ENCODE results near the gene UTY.

The UTY gene

GRCh38 chrY:13416869-13417661 is 62.8 kb downstream of the UTY start:
- Histone ChIP-seq H3K9me3 (ENCODE audit: control insufficient read depth in 5 of 5, low read length in 5 of 5) (no peaks in the 10 kb centered on the region), H3K36me3 (ENCODE audit: control insufficient read depth in 5 of 5, insufficient read depth in 5 of 5, low read length in 5 of 5) (no peaks in the 10 kb centered on the region), H3K4me3 (ENCODE audit: low read depth in 1 of 5, low read length in 5 of 5) (no peak overlapping the region), H3K9ac (ENCODE audit: low read length in 5 of 5) (no peak overlapping the region), H3K27ac (ENCODE audit: low read depth, low read length) (no peak overlapping the region), H3K4me1 (ENCODE audit: control insufficient read depth in 5 of 5, insufficient read depth in 5 of 5, low read length in 5 of 5) (no peaks in the 10 kb centered on the region), H3K27me3 (ENCODE audit: control insufficient read depth in 5 of 5, insufficient read depth in 4 of 5, low read length in 5 of 5) (no peaks in the 10 kb centered on the region)

- no peaks in the 10 kb centered on the region for H3K9me3 ChIP-seq (ENCODE audit: control insufficient read depth in 5 of 5, low read length in 5 of 5)
- H3K4me3 ChIP-seq (ENCODE audit: low read depth in 1 of 5, low read length in 5 of 5) = no peak overlapping the region
- H3K27me3 ChIP-seq (ENCODE audit: control insufficient read depth in 5 of 5, insufficient read depth in 4 of 5, low read length in 5 of 5) = no peaks in the 10 kb centered on the region
- H3K4me1 ChIP-seq (ENCODE audit: control insufficient read depth in 5 of 5, insufficient read depth in 5 of 5, low read length in 5 of 5) = no peaks in the 10 kb centered on the region
- H3K9ac ChIP-seq (ENCODE audit: low read length in 5 of 5) = no peak overlapping the region
- no peak overlapping the region for H3K27ac ChIP-seq (ENCODE audit: low read depth, low read length)
- no peaks in the 10 kb centered on the region for H3K36me3 ChIP-seq (ENCODE audit: control insufficient read depth in 5 of 5, insufficient read depth in 5 of 5, low read length in 5 of 5)
These were observed 64.3 kb downstream of the UTY start for GRCh38 chrY:13415556-13415955.

DNA sequence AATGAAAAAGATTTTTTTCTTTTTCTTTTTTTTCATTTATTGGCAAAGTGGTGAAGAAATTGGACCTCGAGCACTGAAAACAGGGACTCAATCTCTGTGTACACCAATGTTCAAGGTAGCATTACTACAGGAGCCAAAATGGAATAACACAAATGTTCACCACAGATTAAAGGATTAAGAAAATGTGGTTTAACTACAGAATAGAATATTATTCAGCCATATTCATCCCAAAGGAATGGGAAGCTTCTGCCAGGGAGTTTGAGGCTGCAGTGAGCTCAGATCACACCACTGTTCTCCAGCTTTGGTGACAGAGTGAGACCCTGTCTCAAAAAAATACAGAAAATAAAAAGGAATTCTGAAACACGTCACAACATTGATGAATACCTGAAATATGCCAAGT is 81.0 kb downstream of the UTY start:
- H3K9me3 ChIP-seq (ENCODE audit: control insufficient read depth in 5 of 5, low read length in 5 of 5) = no peaks in the 10 kb centered on the region
- no peaks in the 10 kb centered on the region for H3K27me3 ChIP-seq (ENCODE audit: control insufficient read depth in 5 of 5, insufficient read depth in 4 of 5, low read length in 5 of 5)
- no peak overlapping the region for H3K9ac ChIP-seq (ENCODE audit: low read length in 5 of 5)
- no peak overlapping the region for H3K27ac ChIP-seq (ENCODE audit: low read depth, low read length)
- H3K36me3 ChIP-seq (ENCODE audit: control insufficient read depth in 5 of 5, insufficient read depth in 5 of 5, low read length in 5 of 5) = no peaks in the 10 kb centered on the region
- H3K4me3 ChIP-seq (ENCODE audit: low read depth in 1 of 5, low read length in 5 of 5) = no peak overlapping the region
- H3K4me1 ChIP-seq (ENCODE audit: control insufficient read depth in 5 of 5, insufficient read depth in 5 of 5, low read length in 5 of 5) = no peaks in the 10 kb centered on the region

- H3K9ac ChIP-seq (ENCODE audit: low read length in 5 of 5) = no peak overlapping the region
- H3K9me3 ChIP-seq (ENCODE audit: control insufficient read depth in 5 of 5, low read length in 5 of 5) = no peaks in the 10 kb centered on the region
- no peaks in the 10 kb centered on the region for H3K36me3 ChIP-seq (ENCODE audit: control insufficient read depth in 5 of 5, insufficient read depth in 5 of 5, low read length in 5 of 5)
- H3K4me3 ChIP-seq (ENCODE audit: low read depth in 1 of 5, low read length in 5 of 5) = no peak overlapping the region
- no peak overlapping the region for H3K27ac ChIP-seq (ENCODE audit: low read depth, low read length)
- no peaks in the 10 kb centered on the region for H3K4me1 ChIP-seq (ENCODE audit: control insufficient read depth in 5 of 5, insufficient read depth in 5 of 5, low read length in 5 of 5)
- H3K27me3 ChIP-seq (ENCODE audit: control insufficient read depth in 5 of 5, insufficient read depth in 4 of 5, low read length in 5 of 5) = no peaks in the 10 kb centered on the region
These were observed 98.6 kb downstream of the UTY start for GRCh38 chrY:13381110-13381683.

DNA sequence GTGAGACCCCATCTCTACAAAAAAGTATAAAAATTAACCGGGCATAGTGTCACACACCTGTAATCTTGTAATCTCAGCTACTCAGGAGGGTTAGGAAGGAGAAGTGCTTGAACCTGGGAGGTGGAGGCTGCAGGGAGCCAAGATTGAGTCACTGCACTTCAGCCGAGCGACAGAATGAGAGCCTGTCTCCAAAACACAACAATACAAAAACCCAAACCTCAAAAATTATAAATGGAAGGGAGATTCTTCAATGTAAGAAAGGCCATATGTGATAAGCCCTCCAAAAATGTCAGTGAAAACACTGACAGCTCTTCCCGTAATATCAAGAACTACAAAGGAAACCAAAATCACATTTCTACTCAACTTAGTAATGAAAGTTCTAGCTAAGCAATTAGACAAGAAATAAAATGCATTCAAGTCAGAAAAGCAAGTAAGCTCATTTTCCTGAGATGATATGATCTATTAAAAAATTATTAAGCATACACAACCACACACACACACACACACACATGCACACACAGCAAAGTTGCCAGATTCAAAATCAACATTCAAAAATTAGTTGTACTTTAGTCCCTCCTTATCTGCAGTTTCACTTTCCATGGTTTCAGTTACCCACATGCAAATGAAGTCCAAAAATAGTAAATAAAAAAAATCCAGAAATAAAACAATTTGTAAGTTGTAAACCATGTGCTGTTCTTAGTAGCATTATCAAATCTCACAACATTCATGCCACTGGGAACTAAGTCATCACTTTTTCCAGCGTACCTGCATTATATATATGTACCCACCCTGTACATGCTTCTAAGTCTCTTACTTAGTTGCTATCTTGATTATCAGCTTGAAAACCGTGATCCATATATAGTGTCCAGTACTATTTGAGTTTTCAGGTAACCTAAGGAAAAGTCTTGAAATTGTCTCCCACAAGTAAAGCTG is 108.7 kb downstream of the UTY start:
- H3K9me3 ChIP-seq (ENCODE audit: control insufficient read depth in 5 of 5, low read length in 5 of 5) = no peaks in the 10 kb centered on the region
- H3K36me3 ChIP-seq (ENCODE audit: control insufficient read depth in 5 of 5, insufficient read depth in 5 of 5, low read length in 5 of 5) = no peaks in the 10 kb centered on the region
- no peak overlapping the region for H3K27ac ChIP-seq (ENCODE audit: low read depth, low read length)
- H3K27me3 ChIP-seq (ENCODE audit: control insufficient read depth in 5 of 5, insufficient read depth in 4 of 5, low read length in 5 of 5) = no peaks in the 10 kb centered on the region
- no peak overlapping the region for H3K4me3 ChIP-seq (ENCODE audit: low read depth in 1 of 5, low read length in 5 of 5)
- H3K4me1 ChIP-seq (ENCODE audit: control insufficient read depth in 5 of 5, insufficient read depth in 5 of 5, low read length in 5 of 5) = no peaks in the 10 kb centered on the region
- no peak overlapping the region for H3K9ac ChIP-seq (ENCODE audit: low read length in 5 of 5)

- Histone ChIP-seq H3K36me3 (ENCODE audit: control insufficient read depth in 5 of 5, insufficient read depth in 5 of 5, low read length in 5 of 5) (no peaks in the 10 kb centered on the region), H3K27me3 (ENCODE audit: control insufficient read depth in 5 of 5, insufficient read depth in 4 of 5, low read length in 5 of 5) (no peaks in the 10 kb centered on the region), H3K9me3 (ENCODE audit: control insufficient read depth in 5 of 5, low read length in 5 of 5) (no peaks in the 10 kb centered on the region), H3K4me1 (ENCODE audit: control insufficient read depth in 5 of 5, insufficient read depth in 5 of 5, low read length in 5 of 5) (no peaks in the 10 kb centered on the region), H3K9ac (ENCODE audit: low read length in 5 of 5) (no peak overlapping the region), H3K27ac (ENCODE audit: low read depth, low read length) (no peak overlapping the region), H3K4me3 (ENCODE audit: low read depth in 1 of 5, low read length in 5 of 5) (no peak overlapping the region)
These were observed 109.6 kb downstream of the UTY start for GRCh38 chrY:13370245-13370644.

DNA sequence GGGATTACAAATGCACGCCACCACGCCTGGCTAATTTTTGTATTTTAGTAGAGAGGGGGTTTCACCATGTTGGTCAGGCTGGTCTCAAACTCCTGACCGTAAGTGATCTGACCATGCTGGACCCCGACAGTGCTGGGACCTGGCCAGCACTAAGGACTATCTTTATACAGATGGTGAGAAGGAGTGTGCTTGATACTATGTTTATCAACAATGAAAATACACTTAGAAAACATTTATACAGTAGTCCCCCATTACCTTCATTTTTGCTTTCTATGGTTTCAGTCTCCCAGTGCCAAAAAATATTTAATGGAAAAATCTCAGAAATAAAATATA is 111.4 kb downstream of the UTY start:
- no peaks in the 10 kb centered on the region for H3K27me3 ChIP-seq (ENCODE audit: control insufficient read depth in 5 of 5, insufficient read depth in 4 of 5, low read length in 5 of 5)
- H3K27ac ChIP-seq (ENCODE audit: low read depth, low read length) = no peak overlapping the region
- no peak overlapping the region for H3K9ac ChIP-seq (ENCODE audit: low read length in 5 of 5)
- H3K4me3 ChIP-seq (ENCODE audit: low read depth in 1 of 5, low read length in 5 of 5) = no peak overlapping the region
- no peaks in the 10 kb centered on the region for H3K4me1 ChIP-seq (ENCODE audit: control insufficient read depth in 5 of 5, insufficient read depth in 5 of 5, low read length in 5 of 5)
- H3K36me3 ChIP-seq (ENCODE audit: control insufficient read depth in 5 of 5, insufficient read depth in 5 of 5, low read length in 5 of 5) = no peaks in the 10 kb centered on the region
- no peaks in the 10 kb centered on the region for H3K9me3 ChIP-seq (ENCODE audit: control insufficient read depth in 5 of 5, low read length in 5 of 5)

- H3K9ac ChIP-seq (ENCODE audit: low read length in 5 of 5) = no peak overlapping the region
- no peaks in the 10 kb centered on the region for H3K27me3 ChIP-seq (ENCODE audit: control insufficient read depth in 5 of 5, insufficient read depth in 4 of 5, low read length in 5 of 5)
- no peaks in the 10 kb centered on the region for H3K4me1 ChIP-seq (ENCODE audit: control insufficient read depth in 5 of 5, insufficient read depth in 5 of 5, low read length in 5 of 5)
- no peaks in the 10 kb centered on the region for H3K9me3 ChIP-seq (ENCODE audit: control insufficient read depth in 5 of 5, low read length in 5 of 5)
- H3K4me3 ChIP-seq (ENCODE audit: low read depth in 1 of 5, low read length in 5 of 5) = no peak overlapping the region
- H3K27ac ChIP-seq (ENCODE audit: low read depth, low read length) = no peak overlapping the region
- H3K36me3 ChIP-seq (ENCODE audit: control insufficient read depth in 5 of 5, insufficient read depth in 5 of 5, low read length in 5 of 5) = no peaks in the 10 kb centered on the region
These were observed 116.2 kb downstream of the UTY start for GRCh38 chrY:13363641-13364040.

- no peak overlapping the region for H3K27ac ChIP-seq (ENCODE audit: low read depth, low read length)
- H3K4me3 ChIP-seq (ENCODE audit: low read depth in 1 of 5, low read length in 5 of 5) = no peak overlapping the region
- H3K4me1 ChIP-seq (ENCODE audit: control insufficient read depth in 5 of 5, insufficient read depth in 5 of 5, low read length in 5 of 5) = no peaks in the 10 kb centered on the region
- H3K9me3 ChIP-seq (ENCODE audit: control insufficient read depth in 5 of 5, low read length in 5 of 5) = no peaks in the 10 kb centered on the region
- H3K9ac ChIP-seq (ENCODE audit: low read length in 5 of 5) = no peak overlapping the region
- no peaks in the 10 kb centered on the region for H3K27me3 ChIP-seq (ENCODE audit: control insufficient read depth in 5 of 5, insufficient read depth in 4 of 5, low read length in 5 of 5)
- no peaks in the 10 kb centered on the region for H3K36me3 ChIP-seq (ENCODE audit: control insufficient read depth in 5 of 5, insufficient read depth in 5 of 5, low read length in 5 of 5)
These were observed 117.2 kb downstream of the UTY start for GRCh38 chrY:13362662-13363061.
